HG02885 (cell line): ENCODE data around the gene MAPKAPK2.
"Not testable (repeated sequence)": the region's sequence is repeated elsewhere in the genome, so short reads cannot be mapped to it uniquely, and the experiment has no call there.

Experiments used
- ATAC-seq: cut with Tn5 transposase; IDR thresholded peaks from one replicate; pipeline ENCODE4 v1.9.1; 2021; ENCODE audit warnings: mild to moderate bottlenecking; ENCODE audit not compliant: unreplicated experiment, poor library complexity

The MAPKAPK2 gene

DNA sequence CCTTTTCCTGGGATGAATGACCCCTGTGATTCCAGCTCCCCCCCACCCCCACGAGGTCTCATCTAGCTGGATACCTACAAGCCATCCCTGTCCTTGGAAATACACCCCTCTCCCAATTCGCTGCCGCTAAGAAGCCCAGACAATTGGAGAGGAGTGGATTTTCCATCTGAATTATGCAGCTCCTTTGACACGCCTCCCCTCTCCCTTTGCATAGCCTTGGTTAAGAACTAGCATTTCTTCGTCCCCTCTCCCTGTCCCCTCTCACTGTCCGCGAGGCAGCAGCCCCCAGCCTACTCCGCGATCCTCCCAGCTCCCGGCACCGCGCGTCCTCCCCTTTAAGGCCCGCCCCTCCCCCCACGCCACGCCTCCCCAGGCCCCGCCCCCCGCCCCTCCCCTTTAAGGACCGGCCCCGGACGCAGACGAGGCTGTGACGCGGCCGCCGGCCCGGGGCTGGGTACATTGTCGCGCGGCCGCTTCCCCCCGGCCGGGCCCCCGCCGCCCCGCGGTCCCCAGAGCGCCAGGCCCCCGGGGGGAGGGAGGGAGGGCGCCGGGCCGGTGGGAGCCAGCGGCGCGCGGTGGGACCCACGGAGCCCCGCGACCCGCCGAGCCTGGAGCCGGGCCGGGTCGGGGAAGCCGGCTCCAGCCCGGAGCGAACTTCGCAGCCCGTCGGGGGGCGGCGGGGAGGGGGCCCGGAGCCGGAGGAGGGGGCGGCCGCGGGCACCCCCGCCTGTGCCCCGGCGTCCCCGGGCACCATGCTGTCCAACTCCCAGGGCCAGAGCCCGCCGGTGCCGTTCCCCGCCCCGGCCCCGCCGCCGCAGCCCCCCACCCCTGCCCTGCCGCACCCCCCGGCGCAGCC, at the start of gene MAPKAPK2:
Gene MAPKAPK2, plus strand, starts transcription at position 428 of the 856 bp plus-strand sequence. Its CDS starts 325 bp downstream, at position 753.
- peak; percentile 53 for ATAC-seq

DNA sequence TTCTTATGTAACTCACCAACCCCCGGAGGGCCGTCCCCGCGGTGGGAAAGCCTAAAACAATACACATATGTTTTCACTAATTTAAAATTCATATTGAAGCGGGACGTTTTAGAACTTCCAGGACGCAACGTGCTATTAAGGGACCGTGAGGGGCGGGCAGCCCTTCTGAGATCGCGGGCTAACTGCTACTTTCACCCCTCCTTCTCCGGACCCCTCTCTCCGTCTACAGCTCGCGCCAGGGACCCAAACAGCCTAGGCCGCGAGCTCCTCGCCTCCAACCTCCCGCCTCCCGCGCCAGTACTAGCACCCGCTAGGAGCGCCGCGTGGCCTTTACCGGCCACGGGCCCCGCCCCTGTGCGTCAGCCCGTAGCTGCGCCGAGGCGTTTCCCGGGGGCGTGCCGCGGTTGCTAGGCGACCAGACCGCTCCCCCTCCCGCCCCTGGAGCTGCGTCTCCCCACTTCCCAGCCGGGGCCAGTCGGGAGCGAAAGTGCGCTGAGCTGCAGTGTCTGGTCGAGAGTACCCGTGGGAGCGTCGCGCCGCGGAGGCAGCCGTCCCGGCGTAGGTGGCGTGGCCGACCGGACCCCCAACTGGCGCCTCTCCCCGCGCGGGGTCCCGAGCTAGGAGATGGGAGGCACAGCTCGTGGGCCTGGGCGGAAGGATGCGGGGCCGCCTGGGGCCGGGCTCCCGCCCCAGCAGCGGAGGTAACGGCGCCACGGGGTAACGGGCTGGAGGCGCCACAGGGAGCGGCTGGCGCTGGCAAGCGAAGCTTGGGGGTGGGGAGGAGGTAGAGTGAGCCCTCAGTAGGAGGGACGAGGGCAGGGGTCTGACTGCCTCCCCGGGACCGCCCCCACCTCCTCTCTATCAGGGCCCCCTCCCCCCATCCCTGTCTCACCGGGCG, 49.4 kb upstream of the MAPKAPK2 start, which contains the start of gene DYRK3:
Gene DYRK3, plus strand, starts transcription at position 457 of the 898 bp plus-strand sequence. Its CDS starts 168 bp downstream, at position 625.
- peak; percentile 94 for ATAC-seq

DNA sequence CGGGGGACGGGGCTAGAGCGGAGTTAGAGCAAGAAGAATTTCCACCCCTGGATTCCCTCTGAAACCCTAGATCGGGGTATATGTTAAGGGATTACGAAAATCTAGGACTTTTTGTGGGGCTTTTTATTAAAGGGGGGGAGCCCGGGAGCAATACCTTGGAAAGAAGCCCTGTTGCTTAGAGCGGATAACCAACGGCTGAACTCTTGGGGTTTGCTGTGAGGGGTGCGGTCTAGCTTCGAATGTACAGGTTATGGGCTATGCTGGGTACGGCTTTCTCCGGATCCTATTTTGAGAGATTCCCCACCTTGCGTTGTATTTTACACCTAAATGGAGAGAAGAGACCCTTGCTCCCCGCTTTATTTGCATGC, 48.7 kb upstream of the MAPKAPK2 start:
- ATAC-seq: peak; percentile 6

DNA sequence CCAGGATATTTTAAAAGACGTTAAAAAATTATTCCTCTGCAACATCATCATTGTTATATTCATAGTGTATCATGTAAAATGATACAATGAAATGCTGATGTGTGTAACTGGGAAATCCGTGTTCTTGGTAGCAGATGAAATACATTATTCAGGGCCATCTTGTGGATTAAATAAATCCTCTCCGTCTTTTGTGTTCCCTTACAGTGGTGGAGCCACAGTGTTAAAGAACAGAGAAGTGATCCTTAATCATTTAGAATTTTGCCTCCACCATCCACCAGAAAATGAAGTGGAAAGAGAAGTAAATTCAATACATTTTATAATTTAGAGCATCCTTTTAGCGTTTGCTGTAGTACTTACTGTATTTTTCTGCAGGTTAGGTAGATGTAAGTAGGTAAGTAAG, 48.0 kb upstream of the MAPKAPK2 start:
- ATAC-seq: no peak

DNA sequence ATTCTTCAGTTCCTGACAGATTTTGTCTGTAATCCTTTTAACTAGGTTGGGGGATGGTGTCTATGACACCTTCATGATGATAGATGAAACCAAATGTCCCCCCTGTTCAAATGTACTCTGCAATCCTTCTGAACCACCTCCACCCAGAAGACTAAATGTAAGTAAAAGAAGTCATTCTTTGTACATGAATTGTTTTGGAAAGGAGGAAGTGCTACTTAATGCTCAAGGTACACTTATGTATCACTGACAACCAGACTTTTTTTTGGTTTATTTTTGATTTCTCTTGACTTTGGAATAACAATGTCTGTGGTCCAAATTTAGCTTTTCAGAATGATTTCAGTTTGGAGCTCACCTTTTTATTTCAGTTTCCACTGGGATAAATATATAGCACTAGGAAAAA, 47.1 kb upstream of the MAPKAPK2 start:
- ATAC-seq: no peak

DNA sequence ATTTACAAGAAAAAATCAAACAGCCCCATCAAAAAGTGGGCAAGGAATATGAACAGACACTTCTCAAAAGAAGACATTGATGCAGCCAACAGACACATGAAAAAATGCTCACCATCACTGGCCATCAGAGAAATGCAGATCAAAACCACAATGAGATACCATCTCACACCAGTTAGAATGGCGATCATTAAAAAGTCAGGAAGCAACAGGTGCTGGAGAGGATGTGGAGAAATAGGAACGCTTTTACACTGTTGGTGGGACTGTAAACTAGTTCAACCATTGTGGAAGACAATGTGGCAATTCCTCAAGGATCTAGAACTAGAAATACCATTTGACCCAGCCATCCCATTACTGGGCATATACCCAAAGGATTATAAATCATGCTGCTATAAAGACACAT, 42.6 kb upstream of the MAPKAPK2 start:
- ATAC-seq: not testable (repeated sequence)

DNA sequence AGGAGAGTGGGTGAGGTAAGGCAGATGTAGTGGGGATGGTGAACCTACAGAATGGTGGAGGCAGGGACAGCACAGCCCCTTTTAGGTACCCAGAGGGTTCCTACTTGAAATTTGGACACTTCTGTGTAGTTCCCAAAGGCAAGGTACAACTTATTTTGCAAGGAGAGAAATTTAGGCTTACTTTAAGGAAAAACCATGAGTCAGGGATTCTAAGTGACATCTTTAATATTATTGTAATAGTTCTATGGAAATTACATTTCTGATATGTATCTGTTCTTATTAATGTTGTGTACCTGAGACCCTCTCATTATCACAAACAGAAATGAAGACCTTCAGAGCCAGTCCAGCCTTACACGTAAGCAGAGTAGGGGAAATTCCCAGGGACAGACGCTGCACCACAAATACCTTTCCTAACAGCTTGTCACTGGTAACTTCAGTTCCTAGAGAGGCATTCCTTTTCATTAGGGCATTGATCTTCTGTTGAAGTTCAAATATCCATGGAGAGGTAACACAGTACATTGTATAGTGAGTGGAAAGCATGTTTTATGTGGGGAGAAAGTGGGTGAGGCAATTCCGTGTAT, 41.5 kb upstream of the MAPKAPK2 start:
- ATAC-seq: no peak

DNA sequence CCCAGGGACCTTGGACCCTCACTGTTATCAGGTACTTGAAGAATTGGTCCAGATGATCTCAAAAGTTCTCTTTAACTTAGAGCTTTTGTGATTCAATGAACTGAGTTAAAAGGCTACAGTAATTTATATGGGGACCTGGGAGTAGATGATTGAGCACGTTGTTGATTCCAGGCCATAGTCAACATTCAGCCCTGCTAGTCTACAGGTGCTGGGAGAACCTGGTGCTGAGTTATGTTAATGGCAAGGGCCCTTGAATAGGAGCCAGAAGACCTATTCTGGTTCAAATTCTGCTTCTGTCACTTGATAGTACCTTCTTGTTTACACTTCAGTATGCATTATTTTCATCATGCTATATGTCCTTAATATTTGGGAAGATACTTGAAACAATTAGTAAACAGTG, 38.2 kb upstream of the MAPKAPK2 start:
- no peak for ATAC-seq

DNA sequence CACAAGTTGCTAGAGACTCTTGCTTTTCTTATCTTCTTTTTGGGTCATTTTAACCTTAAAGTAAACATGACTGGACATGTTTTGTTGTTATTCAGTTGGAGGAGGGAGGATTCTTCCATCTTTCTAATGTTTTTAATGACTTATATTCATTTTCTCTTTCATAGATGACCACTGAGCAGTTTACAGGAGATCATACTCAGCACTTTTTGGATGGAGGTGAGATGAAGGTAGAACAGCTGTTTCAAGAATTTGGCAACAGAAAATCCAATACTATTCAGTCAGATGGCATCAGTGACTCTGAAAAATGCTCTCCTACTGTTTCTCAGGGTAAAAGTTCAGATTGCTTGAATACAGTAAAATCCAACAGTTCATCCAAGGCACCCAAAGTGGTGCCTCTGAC, 37.5 kb upstream of the MAPKAPK2 start:
- no peak for ATAC-seq

DNA sequence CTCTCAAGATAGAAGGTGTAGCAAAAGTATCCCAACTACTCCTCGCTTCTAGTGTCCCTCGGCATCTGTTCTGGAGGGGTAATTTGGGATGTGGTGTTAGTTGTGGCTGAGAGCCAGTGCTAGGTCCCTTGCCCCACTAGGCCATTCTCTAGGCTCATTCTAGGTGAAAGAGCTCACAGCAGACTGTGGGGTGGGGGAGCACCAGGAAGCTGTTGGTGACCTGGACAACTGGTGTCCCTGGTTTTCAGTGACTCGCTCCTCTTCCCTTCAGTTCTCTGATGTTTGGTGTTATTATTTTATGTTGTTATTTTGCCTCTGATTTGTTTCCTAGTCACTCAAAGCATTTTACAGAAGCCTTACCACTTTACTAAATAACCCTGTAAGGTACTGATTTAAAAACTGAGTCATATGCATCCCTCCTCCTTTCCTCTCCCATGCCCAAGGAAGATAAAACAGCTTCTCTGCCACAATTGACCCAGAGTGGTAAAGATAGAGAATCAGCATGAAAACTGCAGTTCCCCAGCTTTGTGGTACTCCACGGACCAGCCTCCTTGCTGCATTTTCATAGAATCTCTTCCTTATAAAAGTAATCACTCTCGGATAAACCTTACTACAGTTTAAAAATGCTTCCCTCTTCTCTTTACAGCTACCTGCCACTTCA, 35.3 kb upstream of the MAPKAPK2 start:
- no peak for ATAC-seq

DNA sequence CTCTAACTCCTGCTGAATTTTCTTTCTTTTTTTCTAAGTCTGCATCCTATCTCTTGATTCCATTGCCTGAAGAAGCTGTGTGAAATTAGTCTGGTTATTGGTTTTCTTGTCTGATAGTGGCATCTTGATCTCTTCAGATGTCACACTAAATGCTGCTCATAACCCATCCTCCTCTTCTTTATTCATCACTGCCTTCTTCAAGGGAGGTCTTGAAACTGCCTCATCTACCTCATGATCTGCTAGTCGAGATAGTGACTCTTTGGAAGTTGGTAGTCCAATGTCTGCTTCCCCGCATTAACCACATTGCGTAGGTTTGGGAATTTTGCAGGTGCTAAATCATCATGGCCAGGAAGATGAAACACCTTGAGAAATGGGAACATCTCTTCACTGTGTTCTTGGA, 33.7 kb upstream of the MAPKAPK2 start:
- ATAC-seq: no peak

DNA sequence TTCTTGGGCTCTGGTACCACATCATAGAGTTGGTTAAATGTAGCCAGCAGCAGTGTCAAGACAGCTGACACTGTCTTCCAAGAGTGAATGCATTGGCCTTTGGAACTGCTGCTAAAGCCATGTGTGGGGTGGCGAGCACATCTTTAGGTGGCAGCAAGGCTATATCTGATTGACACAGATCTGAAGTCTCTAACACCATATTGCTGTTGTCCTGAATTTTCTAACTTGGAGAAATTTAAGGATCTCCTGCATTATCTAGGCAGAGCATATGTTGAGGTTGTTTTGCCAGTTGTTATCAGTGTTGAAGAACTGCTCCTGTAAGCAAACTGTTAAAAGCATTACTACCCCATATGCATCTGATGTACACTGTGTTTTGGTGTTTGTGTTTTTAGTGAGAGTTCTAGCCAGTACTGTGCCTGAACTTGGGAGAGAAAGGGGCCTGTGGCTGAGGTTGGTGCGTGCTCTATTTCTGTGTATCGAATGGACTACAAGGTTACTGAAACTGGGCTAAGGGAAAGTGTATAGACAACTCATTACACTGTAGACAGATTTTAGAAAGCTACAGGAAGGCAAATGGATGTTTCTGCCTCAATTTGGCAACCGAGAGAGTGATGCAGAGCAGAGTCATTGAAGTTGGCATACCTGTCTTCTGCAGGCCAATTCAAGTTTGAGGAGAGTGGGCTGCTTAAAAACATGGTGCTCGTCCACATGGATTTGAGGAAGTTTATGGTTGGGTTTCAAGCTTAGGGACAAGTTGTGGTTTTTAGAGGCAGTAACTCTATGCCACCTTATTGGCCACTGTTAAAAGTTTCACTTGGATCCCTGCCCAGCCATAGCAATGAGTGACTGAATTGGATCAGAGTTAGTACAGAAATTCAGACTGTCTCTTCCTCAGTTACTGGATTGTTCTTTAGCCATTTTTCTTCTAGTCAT, 32.5 kb upstream of the MAPKAPK2 start:
- ATAC-seq: no peak

DNA sequence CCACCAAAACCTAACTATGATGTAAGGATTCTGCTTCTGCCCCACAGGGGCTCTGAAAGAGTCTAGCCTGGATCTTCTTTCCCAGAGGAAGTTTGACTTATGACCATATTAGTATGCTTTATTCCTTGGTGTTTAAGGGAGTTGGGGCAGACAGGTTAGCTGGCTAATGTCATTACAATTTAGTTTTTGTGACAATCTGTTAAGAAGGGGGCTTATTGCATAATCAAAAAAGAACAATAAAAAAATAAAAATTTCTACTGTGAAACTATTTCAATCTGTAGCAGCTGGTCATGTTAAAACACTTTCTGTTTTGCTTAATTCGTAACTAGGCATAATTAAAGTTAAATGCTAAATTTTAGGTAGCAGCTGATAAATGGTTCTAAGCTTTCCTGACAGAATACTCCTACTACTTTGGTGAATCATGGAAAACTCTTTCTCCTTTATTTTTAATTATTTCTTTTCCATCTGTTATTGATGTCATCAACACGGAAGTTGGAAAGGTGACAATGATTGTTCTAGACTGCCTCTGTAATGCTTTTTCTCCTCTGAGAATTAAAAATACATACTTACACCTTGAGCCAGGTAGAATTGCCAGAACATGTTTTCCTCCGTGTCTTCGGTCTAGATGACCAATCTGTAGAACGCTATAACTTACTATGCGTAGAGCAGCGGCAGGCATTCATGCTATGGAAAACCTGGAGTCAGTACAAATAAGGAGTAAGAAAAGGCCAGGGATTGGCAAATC, 30.8 kb upstream of the MAPKAPK2 start:
- ATAC-seq: no peak

DNA sequence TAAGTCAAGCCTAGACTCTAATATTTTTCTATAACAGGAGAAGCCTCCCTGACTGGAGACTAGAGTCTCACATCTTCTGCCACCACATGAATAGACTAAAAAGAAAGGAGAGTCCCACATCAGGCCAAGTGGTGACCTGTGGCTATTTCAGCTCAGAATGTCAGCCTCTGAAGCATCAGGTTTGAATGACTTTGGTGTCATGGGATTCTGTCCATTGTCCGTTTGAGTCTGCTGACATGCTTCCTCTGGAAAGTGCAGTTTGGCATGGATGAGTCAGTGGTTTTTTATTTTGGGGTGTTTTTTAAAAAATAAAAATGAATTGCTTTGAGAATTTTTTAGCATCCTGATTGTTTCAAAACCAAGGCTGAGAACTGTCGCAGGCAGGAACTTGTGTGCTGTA, 29.9 kb upstream of the MAPKAPK2 start:
- ATAC-seq: no peak

DNA sequence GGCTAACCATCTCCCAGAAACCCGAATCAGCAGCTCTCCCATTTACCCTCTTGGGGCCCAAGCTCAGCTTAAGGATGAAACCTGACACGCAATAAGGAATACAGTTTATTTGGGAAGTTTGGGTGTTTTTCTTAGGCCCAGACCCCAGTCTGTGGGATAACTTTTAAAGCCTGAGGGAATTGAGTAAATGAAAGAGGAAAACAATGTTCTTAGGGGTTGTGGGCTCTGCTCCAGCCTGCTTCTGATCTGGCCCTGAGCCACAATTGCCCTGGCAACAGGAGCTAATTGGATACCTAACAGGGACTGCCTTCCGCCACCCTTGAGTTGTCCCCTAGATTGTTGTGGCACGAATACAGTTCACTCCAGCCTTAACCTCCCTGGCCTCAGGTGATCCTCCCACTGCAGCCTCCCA, 29.2 kb upstream of the MAPKAPK2 start:
- no peak for ATAC-seq

DNA sequence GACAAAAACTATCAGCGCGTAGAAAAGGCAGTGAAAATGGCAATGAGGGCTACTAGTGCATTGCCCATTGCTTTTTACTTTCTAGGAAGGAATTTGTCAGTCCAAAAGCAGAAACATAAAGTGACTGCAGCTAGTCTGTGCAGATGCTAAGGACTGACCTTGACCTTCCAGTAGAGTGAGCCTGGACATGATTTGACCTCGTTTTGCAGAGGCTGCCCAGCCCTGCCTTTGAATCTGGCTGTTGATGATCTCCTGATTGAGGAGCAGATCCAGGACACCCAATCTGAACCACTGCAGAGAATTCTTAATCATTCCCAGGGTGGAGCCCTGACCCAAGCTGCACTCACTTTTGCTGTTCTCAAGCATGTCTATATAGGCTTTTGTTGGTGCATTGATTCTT, 27.8 kb upstream of the MAPKAPK2 start:
- no peak for ATAC-seq

DNA sequence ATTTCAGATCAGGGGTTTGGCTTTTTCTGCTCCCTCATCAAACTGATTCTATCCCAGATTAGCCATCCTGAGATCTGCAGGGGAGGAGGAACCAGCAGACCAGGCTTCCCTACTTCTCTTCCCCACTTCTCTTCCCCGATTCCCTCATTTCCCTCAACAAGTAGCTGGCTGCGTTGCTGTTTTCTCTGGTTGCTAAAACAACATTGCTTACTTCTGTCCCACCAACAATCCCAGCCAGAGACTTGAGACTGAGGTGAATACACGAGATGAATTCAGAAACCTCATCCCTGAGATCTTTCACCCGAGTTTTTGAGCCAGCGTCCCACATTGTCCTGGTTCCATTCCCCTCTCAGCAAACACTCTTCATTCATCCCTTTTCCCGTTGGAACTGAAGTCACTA, 27.0 kb upstream of the MAPKAPK2 start:
- no peak for ATAC-seq

DNA sequence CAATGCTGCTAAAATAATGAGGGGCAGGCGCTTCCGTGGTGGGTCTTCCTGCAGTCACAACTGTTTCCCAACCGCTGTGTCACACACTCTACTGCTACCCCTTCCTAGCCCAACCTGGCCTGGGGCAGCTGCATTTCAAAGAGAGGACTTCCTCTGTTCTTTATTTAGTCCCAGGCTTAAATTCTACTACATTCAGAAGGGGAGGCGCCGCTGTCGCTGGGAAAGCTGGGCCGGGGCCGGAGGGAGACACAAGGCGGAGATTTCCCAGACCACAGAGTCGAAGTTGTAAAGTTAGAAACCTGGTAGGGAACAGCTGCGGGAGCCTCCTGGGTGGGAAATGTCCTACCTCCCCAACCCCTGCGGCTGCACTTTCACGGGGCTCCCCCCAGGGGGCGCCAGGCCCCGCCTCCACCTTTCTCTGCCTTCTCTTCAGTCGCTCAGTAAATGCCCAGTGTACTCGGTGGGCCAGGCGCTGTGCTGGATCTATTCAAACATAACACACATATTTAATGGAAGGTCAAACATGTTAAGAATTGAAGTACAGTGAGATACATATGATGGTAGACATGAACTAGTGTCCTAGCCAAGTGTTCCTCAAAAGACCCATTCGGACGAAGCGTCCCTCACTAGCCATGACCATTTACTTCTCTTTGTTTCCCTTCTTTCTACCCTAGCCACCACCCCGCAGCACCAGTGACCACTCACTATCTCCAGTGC, 26.3 kb upstream of the MAPKAPK2 start:
- peak; percentile 53 for ATAC-seq
